Lung microvascular endothelial cell (primary cell): ENCODE data around the gene OR2F2. TPM values are rescaled to one million over a fixed set of nuclear protein-coding genes. Genes with fewer than 3 reads are reported as not detected.

Experiments
- DNase-seq, 2 donors: peaks; one replicate each; pipeline versions ENCODE4 v3.0.0 to v3.0.0-alpha.2; 2010; ENCODE audit warnings: low read depth in 2 of 2
- total RNA-seq: library from RNA; depleted of rRNA; stranded (reverse); fragments of >200 nt; gene quantifications from 2 replicates; pipeline ENCODE4 v1.2.1, GENCODE V29; 2014

Gene OR2F2
- total RNA-seq, 1 donor from 2014 or later = not detected

GRCh38 chr7:143914938-143915652, 19.9 kb upstream of the OR2F2 start:
- DNase-seq = no peak

- DNase-seq = no peak
Observed at GRCh38 chr7:143924851-143925250, 10.2 kb upstream of the OR2F2 start.

- no peak for DNase-seq
Observed at GRCh38 chr7:143929224-143929920, 5.7 kb upstream of the OR2F2 start.

- DNase-seq = no peak
Observed at GRCh38 chr7:143931739-143932138, 3.3 kb upstream of the OR2F2 start.

GRCh38 chr7:143936087-143937009, 1.3 kb downstream of the OR2F2 start:
- DNase-seq = peak in 1 of 2 donors; percentile 1

- DNase-seq = no peak
Observed at GRCh38 chr7:143938379-143939243, 3.6 kb downstream of the OR2F2 start.

- no peak for DNase-seq
Observed at GRCh38 chr7:143945423-143945822, 10.4 kb downstream of the OR2F2 start.

- no peak for DNase-seq
Observed at GRCh38 chr7:143947111-143947510, 12.1 kb downstream of the OR2F2 start.

GRCh38 chr7:143948733-143949132, 13.7 kb downstream of the OR2F2 start:
- no peak for DNase-seq

GRCh38 chr7:143953421-143953820, 18.4 kb downstream of the OR2F2 start:
- no peak for DNase-seq

- no peak for DNase-seq
Observed at GRCh38 chr7:143954135-143954534, 19.1 kb downstream of the OR2F2 start.

- no peak for DNase-seq
Observed at GRCh38 chr7:143954544-143954943, 19.5 kb downstream of the OR2F2 start, which contains the start of gene OR2F1. Gene OR2F1 (plus strand): TSS chr7:143954844. CDS start chr7:143959971, 5,127 bp downstream.

- no peak for DNase-seq
Observed at GRCh38 chr7:143958781-143959180, 23.7 kb downstream of the OR2F2 start.

- no peak for DNase-seq
Observed at GRCh38 chr7:143960813-143961610, 26.0 kb downstream of the OR2F2 start.

GRCh38 chr7:143965280-143965679, 30.2 kb downstream of the OR2F2 start:
- DNase-seq = no peak

GRCh38 chr7:143967398-143967797, 32.4 kb downstream of the OR2F2 start:
- DNase-seq = no peak

GRCh38 chr7:143973870-143974416, 38.9 kb downstream of the OR2F2 start:
- no peak for DNase-seq

GRCh38 chr7:143974459-143974858, 39.4 kb downstream of the OR2F2 start:
- DNase-seq = no peak

GRCh38 chr7:143975617-143976016, 40.6 kb downstream of the OR2F2 start:
- no peak for DNase-seq

- DNase-seq = no peak
Observed at GRCh38 chr7:143978585-143978984, 43.6 kb downstream of the OR2F2 start.
